ENCODE data around the gene PLA2G1B. TPM values are rescaled to one million over a fixed set of nuclear protein-coding genes. Genes with fewer than 3 reads are reported as not detected.
"Not testable (repeated sequence)": the region's sequence is repeated elsewhere in the genome, so short reads cannot be mapped to it uniquely, and the experiment has no call there.

PLA2G1B gene
- total and polyA plus RNA-seq, 12 donors: 1.3 to 18.7 (median 4.9) TPM; not detected in 1

DNA sequence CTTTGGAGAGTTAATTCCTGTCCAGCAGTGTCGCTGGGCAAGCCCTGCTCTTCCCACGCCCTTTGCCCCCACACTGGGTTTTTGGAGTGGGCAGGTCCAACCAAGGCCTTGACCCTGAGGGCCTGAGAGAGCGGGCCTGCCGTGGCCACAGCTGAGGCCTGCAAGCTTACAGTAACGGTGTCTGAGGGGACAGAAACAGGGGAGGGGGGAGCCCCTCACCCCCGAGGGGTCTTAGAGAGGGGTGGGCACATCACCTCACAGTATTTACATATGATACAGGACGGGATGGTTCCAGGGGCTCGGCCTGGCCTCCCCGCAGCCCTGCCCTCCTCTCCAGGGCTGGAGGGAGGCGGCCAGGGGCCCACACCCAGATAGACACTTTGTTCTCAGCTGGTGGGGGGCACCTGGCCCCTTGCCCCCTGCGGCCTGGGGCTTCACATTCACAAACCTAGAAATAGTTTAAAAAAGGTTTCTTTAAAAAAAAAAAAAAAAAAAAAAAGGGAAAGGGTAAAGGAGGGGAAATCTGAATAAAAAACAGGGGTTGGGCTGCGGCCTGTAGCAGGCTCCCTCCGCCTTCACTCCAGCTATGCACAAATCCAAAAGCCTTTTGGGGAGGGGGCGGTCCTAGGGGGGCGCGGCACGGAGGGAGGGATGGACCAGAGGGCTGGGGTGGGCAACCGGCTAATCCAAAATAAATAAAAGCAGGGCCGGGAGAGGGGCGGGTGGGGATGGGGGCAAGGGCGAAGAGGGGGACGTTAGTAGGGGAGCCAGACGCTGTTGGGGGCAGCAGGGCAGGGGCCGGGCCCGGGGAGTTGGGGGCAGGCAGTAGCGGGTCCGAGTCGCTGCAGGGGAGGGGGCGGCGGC is 14.8 kb upstream of the PLA2G1B start:
- intact Hi-C loops (cut with DNase I): no loop called here
- Histone ChIP-seq H3K36me3 (replicated peaks in 1 of 2) (no peaks in the 10 kb centered on the region), H3K27me3 (no peaks in the 10 kb centered on the region), H3K9me3 (replicated peaks in 1 of 3) (no peaks in the 10 kb centered on the region), H3K4me1 (replicated peaks in 1 of 2) (no peaks in the 10 kb centered on the region), H3K4me3 (no peak overlapping the region), H3K27ac (no peak overlapping the region)
- WGBS, 4 donors: 56 to 77% (median 68%) methylated on average over 18 to 30 of the region's 30 CpGs
- no peak for DNase-seq
- TF ChIP-seq POLR2A (IDR thresholded peaks at IDR 0.05): no peak
- TF ChIP-seq, protein P1, sequence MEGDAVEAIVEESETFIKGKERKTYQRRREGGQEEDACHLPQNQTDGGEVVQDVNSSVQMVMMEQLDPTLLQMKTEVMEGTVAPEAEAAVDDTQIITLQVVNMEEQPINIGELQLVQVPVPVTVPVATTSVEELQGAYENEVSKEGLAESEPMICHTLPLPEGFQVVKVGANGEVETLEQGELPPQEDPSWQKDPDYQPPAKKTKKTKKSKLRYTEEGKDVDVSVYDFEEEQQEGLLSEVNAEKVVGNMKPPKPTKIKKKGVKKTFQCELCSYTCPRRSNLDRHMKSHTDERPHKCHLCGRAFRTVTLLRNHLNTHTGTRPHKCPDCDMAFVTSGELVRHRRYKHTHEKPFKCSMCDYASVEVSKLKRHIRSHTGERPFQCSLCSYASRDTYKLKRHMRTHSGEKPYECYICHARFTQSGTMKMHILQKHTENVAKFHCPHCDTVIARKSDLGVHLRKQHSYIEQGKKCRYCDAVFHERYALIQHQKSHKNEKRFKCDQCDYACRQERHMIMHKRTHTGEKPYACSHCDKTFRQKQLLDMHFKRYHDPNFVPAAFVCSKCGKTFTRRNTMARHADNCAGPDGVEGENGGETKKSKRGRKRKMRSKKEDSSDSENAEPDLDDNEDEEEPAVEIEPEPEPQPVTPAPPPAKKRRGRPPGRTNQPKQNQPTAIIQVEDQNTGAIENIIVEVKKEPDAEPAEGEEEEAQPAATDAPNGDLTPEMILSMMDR (IDR thresholded peaks at IDR 0.05): no peak

DNA sequence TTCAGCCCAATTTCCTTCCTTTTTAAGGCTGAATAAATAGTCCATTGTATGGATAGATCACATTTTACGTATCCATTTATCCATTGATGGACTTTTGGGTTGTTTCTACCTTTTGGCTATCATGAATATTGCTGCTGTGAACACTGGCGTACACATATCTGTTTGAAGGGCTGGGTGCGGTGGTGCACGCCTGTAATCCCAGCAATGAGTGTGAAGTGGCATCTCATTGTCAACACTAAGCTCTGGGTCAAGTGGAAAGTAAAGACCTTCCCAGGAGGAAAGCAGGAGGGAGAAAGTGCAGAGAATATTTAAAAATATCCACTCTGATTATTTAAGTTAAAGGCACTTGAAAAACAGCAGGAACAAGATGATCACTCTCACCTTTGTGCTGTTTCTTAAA is 11.7 kb upstream of the PLA2G1B start:
- Histone ChIP-seq H3K4me1 (replicated peaks in 1 of 2) (no peaks in the 10 kb centered on the region), H3K36me3 (replicated peaks in 1 of 2) (no peaks in the 10 kb centered on the region), H3K27ac (no peak overlapping the region), H3K27me3 (no peaks in the 10 kb centered on the region), H3K9me3 (replicated peaks in 1 of 3) (no peaks in the 10 kb centered on the region), H3K4me3 (no peak overlapping the region)
- 85 to 97% (median 92%) methylated on average over 4 of the region's 4 CpGs for WGBS, 4 donors
- DNase-seq: no peak
- intact Hi-C loops (cut with DNase I): no loop called here
- TF ChIP-seq, protein P1 (IDR thresholded peaks at IDR 0.05): no peak
- TF ChIP-seq POLR2A (IDR thresholded peaks at IDR 0.05): no peak

DNA sequence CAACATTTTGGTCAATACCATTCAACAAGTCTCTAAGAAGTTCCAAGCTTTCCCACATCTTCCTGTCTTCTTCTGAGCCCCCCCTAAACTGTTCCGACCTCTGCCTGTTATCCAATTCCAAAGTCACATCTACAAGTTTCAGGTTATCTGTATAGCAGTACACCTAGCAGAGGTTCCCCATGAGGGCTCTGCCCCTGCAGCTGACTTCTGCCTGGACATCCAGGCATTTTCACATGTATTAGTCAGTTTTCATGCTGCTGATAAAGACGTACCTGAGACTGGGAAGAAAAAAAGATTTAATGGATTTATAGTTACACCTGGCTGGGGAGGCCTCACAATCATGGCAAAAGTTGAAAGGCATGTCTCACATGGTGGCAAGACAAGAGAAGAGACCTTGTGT is 10.2 kb upstream of the PLA2G1B start:
- Histone ChIP-seq H3K4me3 (no peak overlapping the region), H3K9me3 (replicated peaks in 1 of 3) (no peaks in the 10 kb centered on the region), H3K27me3 (no peaks in the 10 kb centered on the region), H3K36me3 (replicated peaks in 1 of 2) (no peaks in the 10 kb centered on the region), H3K4me1 (replicated peaks in 1 of 2) (no peaks in the 10 kb centered on the region), H3K27ac (no peak overlapping the region)
- no peak for DNase-seq
- intact Hi-C loops (cut with DNase I): no loop called here
- WGBS, 4 donors: 72 to 84% (median 81%) methylated on average over 2 of the region's 2 CpGs
- TF ChIP-seq, protein P1 (IDR thresholded peaks at IDR 0.05): no peak
- TF ChIP-seq POLR2A (IDR thresholded peaks at IDR 0.05): no peak

DNA sequence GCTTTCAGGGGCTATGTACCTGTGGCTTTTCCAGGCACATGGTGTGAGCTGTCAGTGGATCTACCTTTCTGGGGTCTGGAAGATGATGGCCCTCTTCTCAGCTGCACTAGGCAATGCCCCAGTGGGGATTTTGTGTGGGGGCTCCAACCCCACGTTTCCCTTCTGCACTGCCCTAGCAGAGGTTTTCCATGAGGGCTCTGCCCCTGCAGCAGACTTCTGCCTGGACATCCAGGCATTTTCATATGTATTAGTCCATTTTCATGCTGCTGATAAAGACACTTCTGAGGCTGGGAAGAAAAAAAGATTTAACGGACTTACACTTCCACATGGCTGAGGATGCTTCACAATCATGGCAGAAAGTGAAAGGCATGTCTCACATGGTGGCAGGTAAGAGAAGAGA is 8.8 kb upstream of the PLA2G1B start:
- 81 to 90% (median 85%) methylated on average over 2 of the region's 2 CpGs for WGBS, 4 donors
- H3K36me3 ChIP-seq (replicated peaks in 1 of 2); H3K27ac ChIP-seq; H3K9me3 ChIP-seq (replicated peaks in 1 of 3); H3K4me3 ChIP-seq; H3K4me1 ChIP-seq (replicated peaks in 1 of 2); DNase-seq; intact Hi-C loops (cut with DNase I); H3K27me3 ChIP-seq: not testable (repeated sequence)

DNA sequence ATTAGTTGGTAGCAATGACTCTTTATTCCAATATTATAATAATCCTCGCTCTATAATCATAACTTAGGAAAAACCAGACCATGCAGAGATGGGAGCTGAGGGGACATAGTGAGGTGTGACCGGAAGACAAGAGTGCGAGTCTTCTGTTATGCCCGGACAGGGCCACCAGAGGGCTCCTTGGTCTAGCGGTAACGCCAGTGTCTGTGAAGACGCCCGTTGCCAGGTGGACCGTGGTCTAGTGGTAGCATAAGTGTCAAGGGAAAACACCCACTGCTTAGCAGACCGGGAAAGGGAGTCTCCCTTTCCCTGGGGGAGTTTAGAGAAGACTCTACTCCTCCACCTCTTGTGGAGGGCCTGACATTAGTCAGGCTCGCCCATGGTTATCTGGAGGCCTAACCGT is 7.9 kb upstream of the PLA2G1B start:
- H3K4me3 ChIP-seq; intact Hi-C loops (cut with DNase I); H3K36me3 ChIP-seq (replicated peaks in 1 of 2); H3K9me3 ChIP-seq (replicated peaks in 1 of 3); H3K27me3 ChIP-seq; H3K4me1 ChIP-seq (replicated peaks in 1 of 2); H3K27ac ChIP-seq: not testable (repeated sequence)
- WGBS, 4 donors: 22 to 26% (median 23%) methylated on average over 12 of the region's 12 CpGs
- peak; percentile 55 to 90 (median 73) for DNase-seq
- TF ChIP-seq, protein P1 (IDR thresholded peaks at IDR 0.05): peak; percentile 43 to 66 (median 61)

Measured in adrenal gland (tissue), 12 donors.